H9 (cell line): Measurements from ENCODE around the gene RBM33. TPM values are rescaled to one million over a fixed set of nuclear protein-coding genes. Genes with fewer than 3 reads are reported as not detected.

Experiments used
- DNase-seq: peaks from one replicate; pipeline ENCODE4 v3.0.0-alpha.2; 2017
- H2AFZ ChIP-seq: one replicate; pipeline ENCODE4 v1.6.1; 2013; ENCODE audit warnings: mild to moderate bottlenecking, low read length, control low read depth, moderate library complexity
- H2AK5ac ChIP-seq: 2 replicates; pipeline ENCODE4 v1.6.1; 2013; ENCODE audit warnings: low read length, control low read depth, mixed read lengths; ENCODE audit not compliant: insufficient read length
- H2BK120ac ChIP-seq: one replicate; pipeline ENCODE4 v1.6.1; 2013; ENCODE audit warnings: low read depth, mild to moderate bottlenecking, low read length, control low read depth, inconsistent platforms; ENCODE audit not compliant: poor library complexity, severe bottlenecking
- H2BK12ac ChIP-seq: 2 replicates; pipeline ENCODE4 v1.6.1; 2013; ENCODE audit warnings: low read length, control low read depth, mixed read lengths, low read depth; ENCODE audit not compliant: insufficient read length
- H2BK15ac ChIP-seq: 2 replicates; pipeline ENCODE4 v1.6.1; 2013; ENCODE audit warnings: low read depth, low read length, control low read depth
- H2BK20ac ChIP-seq: one replicate; pipeline ENCODE4 v1.6.1; 2013; ENCODE audit warnings: low read depth, mild to moderate bottlenecking, low read length, control low read depth, inconsistent platforms; ENCODE audit not compliant: poor library complexity, severe bottlenecking
- H2BK5ac ChIP-seq: 2 replicates; pipeline ENCODE4 v1.6.1; 2013; ENCODE audit warnings: low read length, control low read depth, mixed read lengths; ENCODE audit not compliant: insufficient read length
- H3K14ac ChIP-seq: 2 replicates; pipeline ENCODE4 v1.6.1; 2013; ENCODE audit warnings: low read length, control low read depth; ENCODE audit not compliant: insufficient read depth
- H3K18ac ChIP-seq: 2 replicates; pipeline ENCODE4 v1.6.1; 2013; ENCODE audit warnings: low read depth, mild to moderate bottlenecking, mixed read lengths, low read length, control low read depth; ENCODE audit not compliant: insufficient read length
- H3K23ac ChIP-seq: 2 replicates; pipeline ENCODE4 v1.6.1; 2013; ENCODE audit warnings: low read length, control low read depth, mixed read lengths, low read depth; ENCODE audit not compliant: insufficient read length
- H3K23me2 ChIP-seq: 2 replicates; pipeline ENCODE4 v1.6.1; 2013; ENCODE audit warnings: low read depth, mild to moderate bottlenecking, mixed read lengths, low read length, control low read depth; ENCODE audit not compliant: insufficient read length, poor library complexity, severe bottlenecking
- H3K27ac ChIP-seq: 2 replicates; pipeline ENCODE4 v1.5.1; 2013; ENCODE audit warnings: low read length, control low read depth, mixed read lengths, low read depth; ENCODE audit not compliant: insufficient read length
- H3K27me3 ChIP-seq: 2 replicates; pipeline ENCODE4 v1.6.1; 2013; ENCODE audit warnings: low read length, control low read depth, inconsistent platforms; ENCODE audit not compliant: insufficient read depth
- H3K4ac ChIP-seq: 2 replicates; pipeline ENCODE4 v1.6.1; 2013; ENCODE audit warnings: low read depth, mild to moderate bottlenecking, control low read depth, inconsistent platforms, low read length, moderate library complexity
- H3K4me1 ChIP-seq: 2 replicates; pipeline ENCODE4 v1.6.1; 2013; ENCODE audit warnings: low read length, control low read depth, inconsistent platforms; ENCODE audit not compliant: insufficient read depth
- H3K4me2 ChIP-seq: 2 replicates; pipeline ENCODE4 v1.6.1; 2013; ENCODE audit warnings: low read length, control low read depth, mixed read lengths; ENCODE audit not compliant: insufficient read length, insufficient read depth
- H3K56ac ChIP-seq: 2 replicates; pipeline ENCODE4 v1.6.1; 2013; ENCODE audit warnings: low read depth, mild to moderate bottlenecking, mixed read lengths, low read length, control low read depth; ENCODE audit not compliant: insufficient read length
- H3K79me1 ChIP-seq: 2 replicates; pipeline ENCODE4 v1.6.1; 2013; ENCODE audit warnings: low read depth, mild to moderate bottlenecking, moderate library complexity, low read length, control low read depth, inconsistent platforms; ENCODE audit not compliant: insufficient read depth, poor library complexity, severe bottlenecking
- H3K79me2 ChIP-seq: 2 replicates; pipeline ENCODE4 v1.6.1; 2013; ENCODE audit warnings: low read length, control low read depth, inconsistent platforms; ENCODE audit not compliant: insufficient read depth
- H3K9ac ChIP-seq: 2 replicates; pipeline ENCODE4 v1.6.1; 2013; ENCODE audit warnings: low read length, control low read depth, mixed read lengths; ENCODE audit not compliant: insufficient read length; ENCODE audit errors: extremely low read depth
- H3K9me3 ChIP-seq: one replicate; pipeline ENCODE4 v1.6.1; 2013; ENCODE audit warnings: low read depth, low read length, inconsistent platforms; ENCODE audit not compliant: control insufficient read depth
- H3T11ph ChIP-seq: one replicate; pipeline ENCODE4 v1.6.1; 2013; ENCODE audit warnings: mild to moderate bottlenecking, low read length, control low read depth, inconsistent platforms
- H4K20me1 ChIP-seq: one replicate; pipeline ENCODE4 v1.6.1; 2013; ENCODE audit not compliant: control insufficient read depth, insufficient read length, insufficient read depth
- H4K5ac ChIP-seq: 2 replicates; pipeline ENCODE4 v1.6.1; 2013; ENCODE audit warnings: low read depth, mild to moderate bottlenecking, mixed read lengths, low read length, control low read depth; ENCODE audit not compliant: insufficient read length
- H4K8ac ChIP-seq: replicated peaks from 2 replicates; pipeline ENCODE4 v1.6.1; 2013; ENCODE audit warnings: low read length, control low read depth, mixed read lengths, low read depth; ENCODE audit not compliant: insufficient read length
- H4K91ac ChIP-seq: 2 replicates; pipeline ENCODE4 v1.6.1; 2013; ENCODE audit warnings: low read depth, mild to moderate bottlenecking, moderate library complexity, mixed read lengths, low read length, control low read depth; ENCODE audit not compliant: insufficient read length
- H3K27ac Mint-ChIP-seq, 3 experiments: 2 replicates in 2 of 3; 3 replicates in 1 of 3; pipeline ENCODE4 v1.8.0; 2020 to 2021; ENCODE audit warnings: mixed read lengths in 3 of 3, mild to moderate bottlenecking in 1 of 3, moderate library complexity in 1 of 3
- H3K27me3 Mint-ChIP-seq: 2 replicates; pipeline ENCODE4 v1.8.0; 2021; ENCODE audit warnings: low read depth, mild to moderate bottlenecking, moderate library complexity, mixed read lengths
- H3K36me3 Mint-ChIP-seq, 3 experiments: 2 replicates in 2 of 3; 3 replicates in 1 of 3; pipeline ENCODE4 v1.8.0; 2020 to 2021; ENCODE audit warnings: low read depth in 3 of 3, mixed read lengths in 3 of 3; ENCODE audit not compliant: insufficient read depth in 1 of 3
- H3K4me1 Mint-ChIP-seq, 2 experiments: 2 replicates each; pipeline ENCODE4 v1.8.0; 2020; ENCODE audit warnings: mixed read lengths in 2 of 2
- H3K4me3 Mint-ChIP-seq, 2 experiments: 2 replicates in 1 of 2; 3 replicates in 1 of 2; pipeline ENCODE4 v1.8.0; 2020 to 2021; ENCODE audit warnings: mild to moderate bottlenecking in 2 of 2, mixed read lengths in 2 of 2, moderate library complexity in 1 of 2
- H3K9me3 Mint-ChIP-seq, 2 experiments: 2 replicates in 1 of 2; 3 replicates in 1 of 2; pipeline ENCODE4 v1.8.0; 2020; ENCODE audit warnings: mild to moderate bottlenecking in 2 of 2, mixed read lengths in 2 of 2, moderate library complexity in 1 of 2
- CTCF ChIP-seq: fragments of 200-600 bp; sonication (generic); conservative IDR thresholded peaks from 3 replicates; pipeline ENCODE4 v1.8.0; 2021; ENCODE audit warnings: antibody characterized with exemption, mild to moderate bottlenecking
- WGBS: extraction: QIAGEN DNeasy Blood & Tissue Kit; methylation state at CpG from one replicate; pipeline ENCODE4 v1.1.7; 2013; ENCODE audit warnings: missing lambda C conversion rate, low lambda C conversion rate, mixed read lengths; ENCODE audit not compliant: insufficient read length; ENCODE audit errors: extremely low coverage; 5-methylcytosine and 5-hydroxymethylcytosine counted together
- total RNA-seq: library from RNA; stranded (reverse); gene quantifications from 2 replicates; pipeline ENCODE4 v1.2.1, GENCODE V29; 2021

RBM33 gene
- total RNA-seq, 1 experiment from 2014 or later: 71.3 TPM

DNA sequence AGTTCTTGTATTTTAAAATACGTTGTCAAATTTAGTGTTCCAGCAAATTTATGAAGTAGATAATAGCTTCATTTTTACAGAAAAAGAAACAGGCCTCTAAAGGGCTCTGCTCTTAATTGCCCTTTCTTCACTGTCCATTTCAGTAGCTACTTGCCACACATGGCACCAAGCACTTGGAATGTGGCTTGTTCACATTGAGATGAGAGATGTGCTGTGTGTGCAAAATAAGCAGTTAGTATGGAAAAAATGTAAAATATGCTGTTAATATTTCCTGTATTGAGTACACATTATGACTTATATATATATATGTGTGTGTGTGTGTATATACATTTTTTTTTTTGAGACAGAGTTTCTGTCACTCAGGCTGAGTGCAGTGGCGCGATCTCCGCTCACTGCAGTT is 19.5 kb downstream of the RBM33 start:
- H3K27me3 ChIP-seq: no peaks in the 10 kb centered on the region
- no peak overlapping the region for H2AFZ ChIP-seq
- Mint-ChIP-seq H3K9me3 (no peaks in the 10 kb centered on the region; a peak in 1 of 5 replicates), H3K27ac (no peak overlapping the region), H3K4me1 (peaks cover 23 to 26% of the 10 kb centered on the region in 2 experiments), H3K36me3 (peaks cover 9 to 24% (median 20%) of the 10 kb centered on the region in 3 experiments; a peak in 6 of 7 replicates), H3K27me3 (no peaks in the 10 kb centered on the region), H3K4me3 (no peak overlapping the region)
- no peak overlapping the region for H4K5ac ChIP-seq
- no peak overlapping the region for H3K27ac ChIP-seq
- no peak overlapping the region for H2BK5ac ChIP-seq
- no peak overlapping the region for H2BK12ac ChIP-seq
- no peak overlapping the region for H3K4ac ChIP-seq
- H3K79me2 ChIP-seq: peaks cover 41% of the 10 kb centered on the region; the same call in 1 of the 2 replicates
- no peak overlapping the region for H2AK5ac ChIP-seq
- TF ChIP-seq CTCF: no peak
- H3K79me1 ChIP-seq: peaks cover 14% of the 10 kb centered on the region
- no peak overlapping the region for H2BK120ac ChIP-seq
- H3K18ac ChIP-seq: no peak overlapping the region
- no peak overlapping the region for H4K91ac ChIP-seq
- H3K4me2 ChIP-seq: no peak overlapping the region
- H4K20me1 ChIP-seq: peaks cover 2% of the 10 kb centered on the region
- H2BK20ac ChIP-seq: no peak overlapping the region
- H3K23ac ChIP-seq: no peak overlapping the region
- no peak overlapping the region for H4K8ac ChIP-seq
- H2BK15ac ChIP-seq: no peak overlapping the region
- no CpG with 5 or more reads among the region's 4 CpGs for WGBS
- H3K23me2 ChIP-seq: no peaks in the 10 kb centered on the region
- H3K4me1 ChIP-seq: peaks cover 3% of the 10 kb centered on the region; the same call in 1 of the 2 replicates
- no peaks in the 10 kb centered on the region for H3K9me3 ChIP-seq
- H3K14ac ChIP-seq: no peak overlapping the region
- no peak overlapping the region for H3K56ac ChIP-seq
- no peak overlapping the region for H3K9ac ChIP-seq
- H3T11ph ChIP-seq: no peak overlapping the region
- DNase-seq: no peak
